Muscle layer of colon (tissue), 2 donors: ENCODE measurements around the gene CT47A1.
"Not testable (repeated sequence)": the region's sequence is repeated elsewhere in the genome, so short reads cannot be mapped to it uniquely, and the experiment has no call there.

ENCODE experiments used
- H3K27ac ChIP-seq: one replicate; pipeline ENCODE4 v1.7.0; 2013; ENCODE audit warnings: low read depth, mild to moderate bottlenecking, low read length, moderate library complexity
- H3K27me3 ChIP-seq, 2 donors: one replicate each; pipeline ENCODE4 v1.7.0; 2013; ENCODE audit warnings: low read length in 2 of 2, mild to moderate bottlenecking in 2 of 2; ENCODE audit not compliant: insufficient read depth in 2 of 2, control insufficient read depth in 1 of 2
- H3K36me3 ChIP-seq: one replicate; pipeline ENCODE4 v1.7.0; 2013; ENCODE audit warnings: mild to moderate bottlenecking, low read length; ENCODE audit not compliant: insufficient read depth
- H3K4me1 ChIP-seq: one replicate; pipeline ENCODE4 v1.7.0; 2013; ENCODE audit warnings: mild to moderate bottlenecking, low read length; ENCODE audit not compliant: insufficient read depth
- H3K4me3 ChIP-seq, 2 donors: one replicate each; pipeline ENCODE4 v1.7.0; 2013; ENCODE audit warnings: low read length in 2 of 2, low read depth in 1 of 2, mild to moderate bottlenecking in 1 of 2, moderate library complexity in 1 of 2
- H3K9ac ChIP-seq: one replicate; pipeline ENCODE4 v1.7.0; 2013; ENCODE audit warnings: low read length
- H3K9me3 ChIP-seq: one replicate; pipeline ENCODE4 v1.7.0; 2013; ENCODE audit warnings: mild to moderate bottlenecking, low read length
- donor health status: abdominal sarcoma.
- donor health status: Adenocarcinoma of cecum.

Gene CT47A1

GRCh38 chrX:120985660-120986059, at the start of gene CT47A1:
TSS of gene CT47A1 (minus strand) at chrX:120985760. CDS start at chrX:120985529, 231 bp downstream.
- H3K9ac ChIP-seq, H3K27me3 ChIP-seq, H3K36me3 ChIP-seq, H3K9me3 ChIP-seq, H3K27ac ChIP-seq, H3K4me1 ChIP-seq, H3K4me3 ChIP-seq: not testable (repeated sequence)

- no peak overlapping the region for H3K27ac ChIP-seq
- no peaks in the 10 kb centered on the region for H3K27me3 ChIP-seq
- H3K9ac ChIP-seq, result no peak overlapping the region
- H3K36me3 ChIP-seq, result no peaks in the 10 kb centered on the region
- H3K9me3 ChIP-seq, result no peaks in the 10 kb centered on the region
- H3K4me1 ChIP-seq, result no peaks in the 10 kb centered on the region
- H3K4me3 ChIP-seq, result no peak overlapping the region
These were observed 47.0 kb upstream of the CT47A1 start for GRCh38 chrX:121032531-121032930.

GRCh38 chrX:121030083-121030482, 44.5 kb upstream of the CT47A1 start:
- no peak overlapping the region for H3K9ac ChIP-seq
- no peaks in the 10 kb centered on the region for H3K27me3 ChIP-seq
- no peaks in the 10 kb centered on the region for H3K4me1 ChIP-seq
- H3K27ac ChIP-seq, result no peak overlapping the region
- no peaks in the 10 kb centered on the region for H3K36me3 ChIP-seq
- H3K4me3 ChIP-seq, result no peak overlapping the region
- no peaks in the 10 kb centered on the region for H3K9me3 ChIP-seq

- Histone ChIP-seq H3K4me3 (no peak overlapping the region), H3K9me3 (no peaks in the 10 kb centered on the region), H3K36me3 (no peaks in the 10 kb centered on the region), H3K9ac (no peak overlapping the region), H3K4me1 (no peaks in the 10 kb centered on the region), H3K27me3 (no peaks in the 10 kb centered on the region), H3K27ac (no peak overlapping the region)
These were observed 42.9 kb upstream of the CT47A1 start for GRCh38 chrX:121028419-121028818.

GRCh38 chrX:121014826-121015225, 29.3 kb upstream of the CT47A1 start:
- Histone ChIP-seq H3K4me3 (no peak overlapping the region), H3K9me3 (no peaks in the 10 kb centered on the region)

GRCh38 chrX:121013897-121014455, 28.4 kb upstream of the CT47A1 start:
- H3K4me1 ChIP-seq, result no peaks in the 10 kb centered on the region
- H3K9me3 ChIP-seq, result no peaks in the 10 kb centered on the region
- H3K36me3 ChIP-seq, result no peaks in the 10 kb centered on the region
- no peak overlapping the region for H3K27ac ChIP-seq
- H3K27me3 ChIP-seq, result no peaks in the 10 kb centered on the region
- H3K4me3 ChIP-seq, result no peak overlapping the region
- no peak overlapping the region for H3K9ac ChIP-seq

More at GRCh38 chrX:121014826-121015225, 29.3 kb upstream of the CT47A1 start:
- H3K36me3 ChIP-seq, result no peaks in the 10 kb centered on the region
- no peaks in the 10 kb centered on the region for H3K27me3 ChIP-seq
- no peak overlapping the region for H3K9ac ChIP-seq
- no peak overlapping the region for H3K27ac ChIP-seq
- no peaks in the 10 kb centered on the region for H3K4me1 ChIP-seq

GRCh38 chrX:121011254-121011653, 25.7 kb upstream of the CT47A1 start:
- Histone ChIP-seq H3K27ac (no peak overlapping the region), H3K9ac (no peak overlapping the region), H3K9me3 (no peaks in the 10 kb centered on the region), H3K4me1 (no peaks in the 10 kb centered on the region), H3K27me3 (no peaks in the 10 kb centered on the region), H3K4me3 (no peak overlapping the region), H3K36me3 (no peaks in the 10 kb centered on the region)

GRCh38 chrX:121010218-121010617, 24.7 kb upstream of the CT47A1 start:
- no peaks in the 10 kb centered on the region for H3K4me1 ChIP-seq
- H3K27me3 ChIP-seq, result no peaks in the 10 kb centered on the region
- H3K27ac ChIP-seq, result no peak overlapping the region
- no peak overlapping the region for H3K4me3 ChIP-seq
- H3K36me3 ChIP-seq, result no peaks in the 10 kb centered on the region
- no peak overlapping the region for H3K9ac ChIP-seq
- H3K9me3 ChIP-seq, result no peaks in the 10 kb centered on the region

GRCh38 chrX:121009764-121010163, 24.2 kb upstream of the CT47A1 start:
- H3K9me3 ChIP-seq, result no peaks in the 10 kb centered on the region
- no peaks in the 10 kb centered on the region for H3K36me3 ChIP-seq
- H3K4me3 ChIP-seq, result no peak overlapping the region
- H3K27ac ChIP-seq, result no peak overlapping the region
- H3K9ac ChIP-seq, result no peak overlapping the region
- no peaks in the 10 kb centered on the region for H3K4me1 ChIP-seq
- H3K27me3 ChIP-seq, result no peaks in the 10 kb centered on the region

- Histone ChIP-seq H3K9me3 (no peaks in the 10 kb centered on the region), H3K27me3 (no peaks in the 10 kb centered on the region), H3K36me3 (no peaks in the 10 kb centered on the region), H3K27ac (no peak overlapping the region), H3K4me1 (no peaks in the 10 kb centered on the region), H3K4me3 (no peak overlapping the region), H3K9ac (no peak overlapping the region)
These were observed 23.4 kb upstream of the CT47A1 start for GRCh38 chrX:121008920-121009319.

GRCh38 chrX:121000589-121000988, 15.0 kb upstream of the CT47A1 start:
- Histone ChIP-seq H3K36me3 (no peaks in the 10 kb centered on the region), H3K27me3 (no peaks in the 10 kb centered on the region), H3K4me1 (no peaks in the 10 kb centered on the region), H3K4me3 (no peak overlapping the region), H3K9ac (no peak overlapping the region), H3K27ac (no peak overlapping the region), H3K9me3 (no peaks in the 10 kb centered on the region)

- H3K4me3 ChIP-seq, result no peak overlapping the region
- no peak overlapping the region for H3K9ac ChIP-seq
- no peak overlapping the region for H3K27ac ChIP-seq
- H3K9me3 ChIP-seq, result no peaks in the 10 kb centered on the region
- H3K4me1 ChIP-seq, result no peaks in the 10 kb centered on the region
- no peaks in the 10 kb centered on the region for H3K27me3 ChIP-seq
- H3K36me3 ChIP-seq, result no peaks in the 10 kb centered on the region
These were observed 13.9 kb upstream of the CT47A1 start for GRCh38 chrX:120999413-120999812.
